H1 (cell line): ENCODE measurements around the gene DRAM1. TPM values are rescaled to one million over a fixed set of nuclear protein-coding genes. Genes with fewer than 3 reads are reported as not detected.

Experiments
- CTCF ChIA-PET: fragments of 300-600 bp; sonication (Branson Sonifier 250); formaldehyde crosslinking; loops from one replicate; lab custom pipeline; 2021; ENCODE audit not compliant: partially characterized antibody; lab: Charles Lee
- POLR2A ChIA-PET: fragments of 300-600 bp; sonication (Branson Sonifier 250); formaldehyde crosslinking; loops from one replicate; lab custom pipeline; 2021; ENCODE audit warnings: inconsistent platforms; ENCODE audit not compliant: partially characterized antibody; lab: Charles Lee
- DNase-seq, 2 experiments: peaks; one replicate each; pipeline versions ENCODE4 v3.0.0 to v3.0.0-alpha.2; 2010 to 2022; ENCODE audit warnings: low spot score in 2 of 2, low read depth in 1 of 2, mixed read lengths in 1 of 2
- FAIRE-seq: peaks from 2 replicates; lab custom pipeline; 2011; peaks lifted over from hg19 to GRCh38; lab: Jason Lieb, UNC
- H2AFZ ChIP-seq: 2 replicates; pipeline ENCODE4 v1.8.1; 2012; ENCODE audit warnings: low read length, inconsistent platforms
- H2AK5ac ChIP-seq: 2 replicates; pipeline ENCODE4 v1.6.1; 2013; ENCODE audit warnings: low read depth, low read length
- H2BK120ac ChIP-seq: replicated peaks from 2 replicates; pipeline ENCODE3; 2013; ENCODE audit warnings: low read depth, low read length, inconsistent platforms
- H2BK12ac ChIP-seq: 2 replicates; pipeline ENCODE4 v1.6.1; 2013; ENCODE audit warnings: low read depth, low read length
- H2BK15ac ChIP-seq: 2 replicates; pipeline ENCODE4 v1.6.1; 2013; ENCODE audit warnings: low read length
- H2BK20ac ChIP-seq: 2 replicates; pipeline ENCODE4 v1.6.1; 2013; ENCODE audit warnings: low read length
- H2BK5ac ChIP-seq: 2 replicates; pipeline ENCODE4 v1.6.1; 2013; ENCODE audit warnings: low read depth, low read length
- H3K14ac ChIP-seq: 2 replicates; pipeline ENCODE4 v1.6.1; 2013; ENCODE audit warnings: inconsistent platforms; ENCODE audit not compliant: insufficient read length
- H3K18ac ChIP-seq: 2 replicates; pipeline ENCODE4 v1.6.1; 2013; ENCODE audit warnings: low read length; ENCODE audit errors: extremely low read depth
- H3K23ac ChIP-seq: 2 replicates; pipeline ENCODE4 v1.6.1; 2013; ENCODE audit warnings: inconsistent platforms; ENCODE audit not compliant: insufficient read length
- H3K23me2 ChIP-seq: 2 replicates; pipeline ENCODE4 v1.6.1; 2013; ENCODE audit warnings: low read depth, low read length
- H3K27ac ChIP-seq: 2 replicates; pipeline ENCODE4 v1.6.1; 2011; ENCODE audit warnings: low read depth, low read length, inconsistent platforms
- H3K27me3 ChIP-seq, 4 experiments: replicated peaks in 1 of 4; 1 replicate in 1 of 4; 2 replicates in 3 of 4; pipeline versions ENCODE4 v1.6.1 to v1.8.1; 2011 to 2013; ENCODE audit warnings: low read length in 3 of 4, mild to moderate bottlenecking in 3 of 4, inconsistent platforms in 2 of 4, mixed read lengths in 2 of 4, moderate library complexity in 1 of 4; ENCODE audit not compliant: control insufficient read depth in 3 of 4, insufficient read depth in 3 of 4; ENCODE audit errors: extremely low read depth in 1 of 4
- H3K36me3 ChIP-seq, 4 experiments: 2 replicates each; pipeline versions ENCODE4 v1.6.1 to v1.8.1; 2011 to 2013; ENCODE audit warnings: mild to moderate bottlenecking in 4 of 4, low read length in 3 of 4, moderate library complexity in 2 of 4, control low read depth in 1 of 4, inconsistent platforms in 1 of 4; ENCODE audit not compliant: insufficient read depth in 4 of 4, control insufficient read depth in 2 of 4
- H3K4ac ChIP-seq: replicated peaks from 2 replicates; pipeline ENCODE3; 2013; ENCODE audit warnings: low read length, low read depth, mixed read lengths, inconsistent platforms; ENCODE audit not compliant: insufficient read length
- H3K4me1 ChIP-seq, 4 experiments: replicated peaks in 1 of 4; 1 replicate in 1 of 4; 2 replicates in 3 of 4; pipeline versions ENCODE4 v1.6.1 to v1.8.1; 2011 to 2013; ENCODE audit warnings: low read length in 3 of 4, inconsistent platforms in 2 of 4, mixed read lengths in 1 of 4; ENCODE audit not compliant: insufficient read depth in 4 of 4, control insufficient read depth in 3 of 4
- H3K4me2 ChIP-seq, 2 experiments: 2 replicates each; pipeline versions ENCODE4 v1.6.1 to v1.8.1; 2011 to 2013; ENCODE audit warnings: low read depth in 2 of 2, low read length in 2 of 2, control low read depth in 1 of 2, inconsistent platforms in 1 of 2, mild to moderate bottlenecking in 1 of 2; ENCODE audit not compliant: insufficient read depth in 1 of 2
- H3K4me3 ChIP-seq, 4 experiments: fragments of 200-600, 300-600 bp in 1 of 4; sonication (generic), shearing (Covaris generic), sonication (Bioruptor Twin) in 1 of 4; 2 replicates each; pipeline versions ENCODE4 v1.5.1 to v1.8.1; 2011 to 2016; ENCODE audit warnings: low read length in 4 of 4, low read depth in 3 of 4, control low read depth in 2 of 4, inconsistent platforms in 2 of 4, mild to moderate bottlenecking in 2 of 4, mixed read lengths in 1 of 4, moderate library complexity in 1 of 4; ENCODE audit not compliant: insufficient read depth in 2 of 4; ENCODE audit errors: extremely low read depth in 1 of 4
- H3K56ac ChIP-seq: replicated peaks from 2 replicates; pipeline ENCODE3; 2013; ENCODE audit warnings: low read depth, mild to moderate bottlenecking, mixed read lengths, low read length, inconsistent platforms; ENCODE audit not compliant: insufficient read length
- H3K79me1 ChIP-seq: 2 replicates; pipeline ENCODE4 v1.6.1; 2013; ENCODE audit warnings: low read depth, low read length, control low read depth
- H3K79me2 ChIP-seq, 2 experiments: 2 replicates each; pipeline versions ENCODE4 v1.6.1 to v1.8.1; 2012 to 2013; ENCODE audit warnings: low read length in 2 of 2, mild to moderate bottlenecking in 2 of 2, inconsistent platforms in 1 of 2; ENCODE audit not compliant: insufficient read depth in 2 of 2, control insufficient read depth in 1 of 2
- H3K9ac ChIP-seq, 4 experiments: replicated peaks in 1 of 4; 1 replicate in 1 of 4; 2 replicates in 3 of 4; pipeline versions ENCODE4 v1.6.1 to v1.8.1; 2011 to 2013; ENCODE audit warnings: low read depth in 3 of 4, low read length in 3 of 4, control low read depth in 2 of 4, mild to moderate bottlenecking in 2 of 4, moderate library complexity in 2 of 4, inconsistent platforms in 1 of 4; ENCODE audit errors: extremely low read depth in 1 of 4
- H3K9me3 ChIP-seq, 2 experiments: 2 replicates each; pipeline versions ENCODE4 v1.6.1 to v1.8.1; 2012 to 2013; ENCODE audit warnings: mild to moderate bottlenecking in 2 of 2, moderate library complexity in 2 of 2, control low read depth in 1 of 2, inconsistent platforms in 1 of 2, low read depth in 1 of 2, low read length in 1 of 2, mixed read lengths in 1 of 2; ENCODE audit not compliant: insufficient read depth in 2 of 2
- H4K20me1 ChIP-seq, 2 experiments: replicated peaks in 1 of 2; 2 replicates each; pipeline versions ENCODE3 to v1.8.1; 2011 to 2013; ENCODE audit warnings: inconsistent platforms in 2 of 2, low read length in 2 of 2, mild to moderate bottlenecking in 1 of 2; ENCODE audit not compliant: insufficient read depth in 2 of 2, control insufficient read depth in 1 of 2
- H4K5ac ChIP-seq: 2 replicates; pipeline ENCODE4 v1.6.1; 2013; ENCODE audit warnings: low read length, low read depth, mixed read lengths, inconsistent platforms; ENCODE audit not compliant: insufficient read length
- H4K8ac ChIP-seq: 2 replicates; pipeline ENCODE4 v1.8.0; 2013; ENCODE audit warnings: mild to moderate bottlenecking, moderate library complexity, low read length, inconsistent platforms; ENCODE audit not compliant: insufficient read depth; ENCODE audit errors: extremely low read depth
- H4K91ac ChIP-seq: replicated peaks from 2 replicates; pipeline ENCODE3; 2013; ENCODE audit warnings: low read length, mixed read lengths, inconsistent platforms; ENCODE audit not compliant: insufficient read length
- CHD2 ChIP-seq: IDR thresholded peaks from 2 replicates; pipeline ENCODE4 v1.6.1; 2012; ENCODE audit warnings: low read length, improper control_type of control experiment
- FOSL1 ChIP-seq: IDR thresholded peaks from 2 replicates; pipeline ENCODE4 v1.6.1; 2011; ENCODE audit warnings: mild to moderate bottlenecking, low read depth, low read length, moderate library complexity; ENCODE audit not compliant: insufficient read depth
- GABPA ChIP-seq: IDR thresholded peaks from 2 replicates; pipeline ENCODE4 v1.6.1; 2011; ENCODE audit warnings: mild to moderate bottlenecking, low read length, moderate library complexity, borderline replicate concordance; ENCODE audit not compliant: insufficient read depth
- NANOG ChIP-seq: IDR thresholded peaks from 2 replicates; pipeline ENCODE4 v1.6.1; 2011; ENCODE audit warnings: low read length, low read depth, mild to moderate bottlenecking, inconsistent platforms; ENCODE audit not compliant: insufficient read depth, poor library complexity, severe bottlenecking
- TBP ChIP-seq: IDR thresholded peaks from 2 replicates; pipeline ENCODE4 v1.6.1; 2011; ENCODE audit warnings: low read depth, low read length, improper control_type of control experiment
- WGBS, 2 experiments: shearing (Covaris generic) in 1 of 2; methylation state at CpG; one replicate each; pipeline versions ENCODE4 v1.1.6 to v1.1.7; 2013 to 2015; ENCODE audit warnings: low lambda C conversion rate in 2 of 2, mixed read lengths in 2 of 2, inconsistent platforms in 1 of 2, low coverage in 1 of 2, missing lambda C conversion rate in 1 of 2; ENCODE audit not compliant: insufficient replicate concordance in 2 of 2, insufficient coverage in 1 of 2, insufficient read length in 1 of 2; ENCODE audit errors: extremely low coverage in 1 of 2, missing lambda C conversion rate in 1 of 2; 5-methylcytosine and 5-hydroxymethylcytosine counted together
- polyA plus RNA-seq, 7 experiments: library from polyadenylated mRNA; depleted of rRNA in 3 of 7; stranded (reverse) in 5 of 7; unstranded in 2 of 7; fragments of >200 nt in 5 of 7; fragments of 200-250 nt in 2 of 7; gene quantifications; 1 replicate in 5 of 7; 2 replicates in 1 of 7; 4 replicates in 1 of 7; pipeline versions ENCODE4 v1.2.1 to v1.2.3, GENCODE V29; 2011 to 2013; ENCODE audit warnings: missing spikeins in 2 of 7, mixed read lengths in 2 of 7
- total RNA-seq: library from RNA; stranded (reverse); fragmentation: NEBNext Ultra II Directional; extraction: Animal tissue kit (Norgen Biotek cat#: 25700); gene quantifications from 2 replicates; pipeline ENCODE4 v1.2.1, GENCODE V29; 2021
- TF ChIP-seq, protein P1 (sequence below): IDR thresholded peaks from 2 replicates; pipeline ENCODE4 v1.6.1; 2011; ENCODE audit warnings: low read length, improper control_type of control experiment

The DRAM1 gene
- total and polyA plus RNA-seq, 2 of the 8 experiments (the other 6 are each of a cell fraction or from before 2014, with no cell fraction given): 4.6 to 6.2 TPM

DNA sequence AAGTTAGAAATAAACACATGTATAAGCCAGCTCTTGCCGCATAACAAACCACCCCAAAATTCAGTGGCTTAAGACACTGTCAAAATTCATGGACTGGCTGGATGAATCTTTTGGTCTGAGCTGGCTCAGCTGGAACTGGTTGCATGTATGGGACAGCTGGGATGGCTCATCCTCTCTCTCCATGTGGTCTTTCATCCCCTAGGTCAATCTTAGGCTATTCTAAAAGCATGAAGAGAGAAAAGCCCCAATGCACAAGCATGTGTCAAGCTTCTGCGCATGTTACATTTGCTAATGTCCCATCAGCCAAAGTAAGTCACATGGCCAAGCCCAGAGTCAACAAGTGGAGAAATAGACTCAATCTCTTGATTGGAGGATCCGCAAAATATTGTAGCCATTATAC lies 71.0 kb downstream of the DRAM1 start:
- H3K36me3 ChIP-seq: no peaks in the 10 kb centered on the region
- no peak overlapping the region for H3K4ac ChIP-seq
- no peak overlapping the region for H2BK12ac ChIP-seq
- no peak overlapping the region for H4K8ac ChIP-seq
- no peak overlapping the region for H2AK5ac ChIP-seq
- POLR2A ChIA-PET: no interaction called here
- no peak overlapping the region for H3K23ac ChIP-seq
- no peak overlapping the region for H2BK15ac ChIP-seq
- H3K27ac ChIP-seq: no peak overlapping the region
- no peaks in the 10 kb centered on the region for H3K9me3 ChIP-seq
- DNase-seq: no peak
- H2AFZ ChIP-seq: no peak overlapping the region
- H3K4me2 ChIP-seq: no peak overlapping the region
- H4K20me1 ChIP-seq: no peaks in the 10 kb centered on the region
- H3K56ac ChIP-seq: no peak overlapping the region
- FAIRE-seq: no peak
- H3K4me3 ChIP-seq: no peak overlapping the region
- H3K23me2 ChIP-seq: no peaks in the 10 kb centered on the region
- no peak overlapping the region for H2BK5ac ChIP-seq
- no peak overlapping the region for H2BK20ac ChIP-seq
- no peak overlapping the region for H4K91ac ChIP-seq
- H2BK120ac ChIP-seq: no peak overlapping the region
- no peak overlapping the region for H3K9ac ChIP-seq
- no peak overlapping the region for H3K14ac ChIP-seq
- TF ChIP-seq NANOG (no peak), GABPA (no peak), TBP (no peak), FOSL1 (no peak), CHD2 (no peak)
- TF ChIP-seq, protein P1, sequence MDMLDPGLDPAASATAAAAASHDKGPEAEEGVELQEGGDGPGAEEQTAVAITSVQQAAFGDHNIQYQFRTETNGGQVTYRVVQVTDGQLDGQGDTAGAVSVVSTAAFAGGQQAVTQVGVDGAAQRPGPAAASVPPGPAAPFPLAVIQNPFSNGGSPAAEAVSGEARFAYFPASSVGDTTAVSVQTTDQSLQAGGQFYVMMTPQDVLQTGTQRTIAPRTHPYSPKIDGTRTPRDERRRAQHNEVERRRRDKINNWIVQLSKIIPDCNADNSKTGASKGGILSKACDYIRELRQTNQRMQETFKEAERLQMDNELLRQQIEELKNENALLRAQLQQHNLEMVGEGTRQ: no peak
- CTCF ChIA-PET: interaction anchor here (0.6 kb wide), 1 partner anchor 30 kb away, joined by 3 read pairs; no protein-coding TSS in a partner anchor
- no peak overlapping the region for H4K5ac ChIP-seq
- H3K27me3 ChIP-seq: no peaks in the 10 kb centered on the region
- 74% methylated on average over 3 of the region's 3 CpGs; no CpG with 5 or more reads in 1 of the 2 experiments for WGBS, 2 experiments
- no peaks in the 10 kb centered on the region for H3K79me2 ChIP-seq
- H3K18ac ChIP-seq: no peak overlapping the region
- H3K79me1 ChIP-seq: no peaks in the 10 kb centered on the region
- H3K4me1 ChIP-seq: no peaks in the 10 kb centered on the region
